Panc1 (cell line): ENCODE results near the gene SLC10A2.

Experiments used
- TCF7L2 ChIP-seq: IDR thresholded peaks from 2 replicates; pipeline ENCODE4 v1.6.1; 2011; ENCODE audit warnings: mild to moderate bottlenecking, low read depth, low read length, inconsistent platforms
- TF ChIP-seq, protein P1 (sequence below), 2 experiments: IDR thresholded peaks; 2 replicates each; pipeline ENCODE4 v1.6.1; 2011 to 2012; ENCODE audit warnings: low read depth in 2 of 2, control low read depth in 1 of 2, low read length in 1 of 2, mild to moderate bottlenecking in 1 of 2, moderate library complexity in 1 of 2; ENCODE audit not compliant: insufficient read depth in 1 of 2
- TF ChIP-seq, protein P2 (sequence below): fragments of 450-650 bp; IDR thresholded peaks from 2 replicates; pipeline ENCODE4 v1.5.1; 2017; ENCODE audit warnings: mild to moderate bottlenecking

DNA sequence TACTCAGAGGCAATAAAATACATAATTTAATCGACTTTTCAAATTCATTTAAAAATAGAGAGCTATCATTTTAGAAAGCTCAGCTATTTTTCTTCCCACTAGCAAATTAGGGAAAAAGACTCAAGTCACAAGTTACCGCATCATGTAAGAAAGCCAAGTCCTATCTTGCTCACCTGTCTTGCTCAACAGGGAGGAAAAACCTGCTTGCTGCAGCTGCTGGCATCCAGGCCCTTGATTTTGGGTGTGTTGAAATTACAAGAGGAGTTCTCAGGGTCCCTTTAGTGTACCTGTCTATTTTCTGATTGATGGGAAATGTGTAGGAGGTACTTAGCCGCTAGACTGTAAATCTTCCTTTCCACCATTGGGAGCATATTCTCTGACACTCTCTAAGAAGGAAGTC is 22.2 kb downstream of the SLC10A2 start:
- TF ChIP-seq, protein P1, sequence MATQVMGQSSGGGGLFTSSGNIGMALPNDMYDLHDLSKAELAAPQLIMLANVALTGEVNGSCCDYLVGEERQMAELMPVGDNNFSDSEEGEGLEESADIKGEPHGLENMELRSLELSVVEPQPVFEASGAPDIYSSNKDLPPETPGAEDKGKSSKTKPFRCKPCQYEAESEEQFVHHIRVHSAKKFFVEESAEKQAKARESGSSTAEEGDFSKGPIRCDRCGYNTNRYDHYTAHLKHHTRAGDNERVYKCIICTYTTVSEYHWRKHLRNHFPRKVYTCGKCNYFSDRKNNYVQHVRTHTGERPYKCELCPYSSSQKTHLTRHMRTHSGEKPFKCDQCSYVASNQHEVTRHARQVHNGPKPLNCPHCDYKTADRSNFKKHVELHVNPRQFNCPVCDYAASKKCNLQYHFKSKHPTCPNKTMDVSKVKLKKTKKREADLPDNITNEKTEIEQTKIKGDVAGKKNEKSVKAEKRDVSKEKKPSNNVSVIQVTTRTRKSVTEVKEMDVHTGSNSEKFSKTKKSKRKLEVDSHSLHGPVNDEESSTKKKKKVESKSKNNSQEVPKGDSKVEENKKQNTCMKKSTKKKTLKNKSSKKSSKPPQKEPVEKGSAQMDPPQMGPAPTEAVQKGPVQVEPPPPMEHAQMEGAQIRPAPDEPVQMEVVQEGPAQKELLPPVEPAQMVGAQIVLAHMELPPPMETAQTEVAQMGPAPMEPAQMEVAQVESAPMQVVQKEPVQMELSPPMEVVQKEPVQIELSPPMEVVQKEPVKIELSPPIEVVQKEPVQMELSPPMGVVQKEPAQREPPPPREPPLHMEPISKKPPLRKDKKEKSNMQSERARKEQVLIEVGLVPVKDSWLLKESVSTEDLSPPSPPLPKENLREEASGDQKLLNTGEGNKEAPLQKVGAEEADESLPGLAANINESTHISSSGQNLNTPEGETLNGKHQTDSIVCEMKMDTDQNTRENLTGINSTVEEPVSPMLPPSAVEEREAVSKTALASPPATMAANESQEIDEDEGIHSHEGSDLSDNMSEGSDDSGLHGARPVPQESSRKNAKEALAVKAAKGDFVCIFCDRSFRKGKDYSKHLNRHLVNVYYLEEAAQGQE (IDR thresholded peaks at IDR 0.05; ENCODE audit: insufficient read depth in 1 of 2, low read depth in 2 of 2, low read length in 1 of 2), result no peak
- TF ChIP-seq, protein P2, sequence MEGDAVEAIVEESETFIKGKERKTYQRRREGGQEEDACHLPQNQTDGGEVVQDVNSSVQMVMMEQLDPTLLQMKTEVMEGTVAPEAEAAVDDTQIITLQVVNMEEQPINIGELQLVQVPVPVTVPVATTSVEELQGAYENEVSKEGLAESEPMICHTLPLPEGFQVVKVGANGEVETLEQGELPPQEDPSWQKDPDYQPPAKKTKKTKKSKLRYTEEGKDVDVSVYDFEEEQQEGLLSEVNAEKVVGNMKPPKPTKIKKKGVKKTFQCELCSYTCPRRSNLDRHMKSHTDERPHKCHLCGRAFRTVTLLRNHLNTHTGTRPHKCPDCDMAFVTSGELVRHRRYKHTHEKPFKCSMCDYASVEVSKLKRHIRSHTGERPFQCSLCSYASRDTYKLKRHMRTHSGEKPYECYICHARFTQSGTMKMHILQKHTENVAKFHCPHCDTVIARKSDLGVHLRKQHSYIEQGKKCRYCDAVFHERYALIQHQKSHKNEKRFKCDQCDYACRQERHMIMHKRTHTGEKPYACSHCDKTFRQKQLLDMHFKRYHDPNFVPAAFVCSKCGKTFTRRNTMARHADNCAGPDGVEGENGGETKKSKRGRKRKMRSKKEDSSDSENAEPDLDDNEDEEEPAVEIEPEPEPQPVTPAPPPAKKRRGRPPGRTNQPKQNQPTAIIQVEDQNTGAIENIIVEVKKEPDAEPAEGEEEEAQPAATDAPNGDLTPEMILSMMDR, result no peak
- no peak for TF ChIP-seq TCF7L2
